Measurements from ENCODE around the gene DDAH2.

The DDAH2 gene

DNA sequence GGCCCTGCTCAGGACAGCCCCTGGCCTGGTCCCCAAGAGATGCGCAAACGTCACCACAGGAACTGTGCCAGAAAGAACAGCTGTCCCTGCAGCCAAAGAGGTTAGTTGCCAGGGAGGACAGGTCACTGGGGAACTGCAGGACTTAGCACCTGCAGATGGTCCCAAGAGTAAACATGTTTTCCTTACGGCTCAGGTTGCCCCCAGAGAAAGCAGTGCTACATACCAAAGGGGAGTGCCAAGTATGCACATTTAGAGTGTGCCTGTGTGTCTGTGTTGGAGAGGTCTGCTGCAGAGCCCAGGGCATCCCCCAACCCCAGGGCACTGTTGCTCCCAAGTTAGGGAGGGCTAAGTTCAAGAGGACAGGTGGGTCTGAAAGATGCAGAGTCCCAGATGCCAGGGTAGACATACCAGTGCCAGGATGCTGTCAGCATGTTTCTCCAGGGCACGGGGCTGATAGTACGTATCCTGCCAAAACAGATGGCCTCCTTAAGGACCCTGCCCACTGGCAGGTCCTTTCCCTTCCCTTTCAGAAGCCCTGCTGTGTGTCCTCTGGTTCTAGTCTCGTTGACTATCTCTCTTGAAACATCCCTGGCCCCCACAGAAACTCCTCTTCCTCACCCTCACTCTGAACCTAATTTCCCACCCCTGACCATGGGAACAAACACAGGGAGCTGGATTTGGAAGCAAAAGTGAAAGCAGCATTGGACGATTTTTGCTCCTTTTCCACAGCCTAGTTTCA, 27.3 kb downstream of the DDAH2 start:
- no peak for DNase-seq (ENCODE audit: low read depth)
- H3K4me3 ChIP-seq (ENCODE audit: low read depth, low read length) = peak overlapping the region; percentile 97
- TF ChIP-seq POLR2A (IDR thresholded peaks at IDR 0.05; ENCODE audit: extremely low read depth, insufficient read length) (no peak), CTCF (IDR thresholded peaks at IDR 0.05; ENCODE audit: low read depth, low read length) (no peak), MAX (IDR thresholded peaks at IDR 0.05; ENCODE audit: low read depth, low read length) (no peak), MYC (IDR thresholded peaks at IDR 0.05; ENCODE audit: low read depth, low read length) (no peak)

DNA sequence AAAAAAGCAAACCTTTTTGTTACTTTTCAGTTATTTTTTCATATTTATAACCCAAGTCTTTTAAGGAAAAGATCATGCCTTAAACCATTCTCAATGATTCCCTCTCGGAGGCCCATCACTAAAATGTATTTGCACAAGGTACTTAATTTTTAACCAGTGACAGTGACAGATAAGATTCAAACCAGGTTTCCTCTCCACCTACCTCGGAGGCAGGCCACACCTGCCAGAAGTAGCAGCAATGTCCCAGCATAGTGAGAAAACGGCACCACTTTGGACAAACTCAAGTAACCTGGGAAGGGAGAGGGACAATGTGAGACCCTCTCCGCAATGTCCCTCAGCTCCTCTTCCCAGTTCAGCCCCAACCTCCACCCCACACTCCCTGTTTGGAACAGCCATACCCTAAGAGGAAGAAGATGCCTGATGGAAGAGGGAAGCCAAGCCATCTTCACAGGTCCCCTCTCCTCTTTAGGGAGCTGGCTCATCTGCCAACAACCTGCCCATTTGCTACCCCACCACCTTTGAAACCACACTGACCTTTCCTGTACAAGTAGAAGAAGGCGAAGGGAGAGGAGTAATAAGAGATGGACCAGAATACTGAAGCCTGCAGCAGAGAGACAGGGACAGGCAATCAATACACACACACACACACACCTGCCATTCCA, 28.2 kb downstream of the DDAH2 start:
- TF ChIP-seq MAX (IDR thresholded peaks at IDR 0.05; ENCODE audit: low read depth, low read length) (no peak), POLR2A (IDR thresholded peaks at IDR 0.05; ENCODE audit: extremely low read depth, insufficient read length) (no peak), CTCF (IDR thresholded peaks at IDR 0.05; ENCODE audit: low read depth, low read length) (no peak), MYC (IDR thresholded peaks at IDR 0.05; ENCODE audit: low read depth, low read length) (no peak)
- DNase-seq (ENCODE audit: low read depth) = no peak
- peak overlapping the region; percentile 97 for H3K4me3 ChIP-seq (ENCODE audit: low read depth, low read length)

DNA sequence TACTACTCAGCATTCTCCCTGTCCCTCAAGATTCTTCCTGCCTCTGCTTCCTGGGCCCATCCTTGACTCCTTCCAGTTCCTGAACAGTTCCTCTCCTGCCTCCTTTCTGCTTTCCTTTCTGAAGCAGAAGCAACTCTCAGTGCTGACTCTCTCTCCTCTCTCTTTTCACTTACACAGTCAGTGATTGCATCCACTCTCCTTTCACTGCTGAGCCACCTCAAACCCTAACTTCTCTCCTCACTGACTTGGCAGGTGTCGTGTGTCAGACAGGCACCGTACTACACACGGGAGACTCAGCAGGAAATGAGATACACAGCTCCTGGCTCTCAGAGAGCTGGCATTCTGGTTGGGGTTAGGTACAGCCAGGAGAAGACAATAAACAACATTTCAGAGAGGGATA, 31.5 kb downstream of the DDAH2 start:
- no peak for DNase-seq (ENCODE audit: low read depth)
- no peak overlapping the region for H3K4me3 ChIP-seq (ENCODE audit: low read depth, low read length)
- TF ChIP-seq MYC (IDR thresholded peaks at IDR 0.05; ENCODE audit: low read depth, low read length) (no peak), POLR2A (IDR thresholded peaks at IDR 0.05; ENCODE audit: extremely low read depth, insufficient read length) (no peak), CTCF (IDR thresholded peaks at IDR 0.05; ENCODE audit: low read depth, low read length) (no peak), MAX (IDR thresholded peaks at IDR 0.05; ENCODE audit: low read depth, low read length) (no peak)

DNA sequence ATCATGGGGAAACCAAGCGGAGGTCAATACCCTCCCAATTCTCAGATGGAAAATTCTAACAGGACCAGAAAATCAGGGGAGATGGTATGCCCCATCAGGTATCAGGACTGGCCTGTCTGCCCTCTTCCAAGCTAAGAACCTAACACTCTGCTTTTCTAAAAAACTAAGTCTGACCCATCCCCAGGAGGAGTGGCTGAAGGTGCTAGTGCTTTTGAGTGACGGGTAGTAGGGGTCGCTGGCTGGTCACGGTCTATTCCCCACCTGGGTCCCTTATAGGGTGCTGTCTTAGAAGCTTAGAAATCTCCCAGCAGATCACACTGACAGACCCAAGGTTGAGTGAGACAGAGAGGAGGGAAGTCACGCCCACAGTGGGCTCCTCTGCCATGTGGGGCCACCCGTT, 35.6 kb downstream of the DDAH2 start:
- no peak overlapping the region for H3K4me3 ChIP-seq (ENCODE audit: low read depth, low read length)
- no peak for DNase-seq (ENCODE audit: low read depth)
- TF ChIP-seq POLR2A (IDR thresholded peaks at IDR 0.05; ENCODE audit: extremely low read depth, insufficient read length) (no peak), MYC (IDR thresholded peaks at IDR 0.05; ENCODE audit: low read depth, low read length) (no peak), MAX (IDR thresholded peaks at IDR 0.05; ENCODE audit: low read depth, low read length) (no peak), CTCF (IDR thresholded peaks at IDR 0.05; ENCODE audit: low read depth, low read length) (no peak)

DNA sequence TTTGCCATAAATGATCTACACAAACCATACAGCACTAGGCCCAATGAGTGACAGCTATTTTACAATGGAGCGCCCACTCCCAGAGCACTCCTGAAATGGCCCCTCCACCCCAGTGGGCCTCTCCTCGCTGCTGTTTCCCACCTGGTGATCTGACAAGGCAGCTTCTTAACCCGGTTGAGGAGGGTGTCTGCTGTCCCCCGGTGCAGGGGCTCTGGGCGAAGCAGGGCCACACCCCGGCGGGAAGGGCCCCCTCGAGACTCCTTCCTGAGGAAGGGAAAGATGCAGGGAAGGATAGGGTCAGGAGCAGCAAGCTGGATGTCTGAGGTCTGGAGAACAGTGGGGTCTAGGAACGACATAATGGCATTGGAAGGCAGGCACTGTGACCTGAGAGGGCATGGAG, 36.2 kb downstream of the DDAH2 start:
- H3K4me3 ChIP-seq (ENCODE audit: low read depth, low read length) = no peak overlapping the region
- TF ChIP-seq CTCF (IDR thresholded peaks at IDR 0.05; ENCODE audit: low read depth, low read length) (no peak), MYC (IDR thresholded peaks at IDR 0.05; ENCODE audit: low read depth, low read length) (no peak), MAX (IDR thresholded peaks at IDR 0.05; ENCODE audit: low read depth, low read length) (no peak), POLR2A (IDR thresholded peaks at IDR 0.05; ENCODE audit: extremely low read depth, insufficient read length) (no peak)
- no peak for DNase-seq (ENCODE audit: low read depth)
